ENCODE data around the gene GRHL1.

The GRHL1 gene

DNA sequence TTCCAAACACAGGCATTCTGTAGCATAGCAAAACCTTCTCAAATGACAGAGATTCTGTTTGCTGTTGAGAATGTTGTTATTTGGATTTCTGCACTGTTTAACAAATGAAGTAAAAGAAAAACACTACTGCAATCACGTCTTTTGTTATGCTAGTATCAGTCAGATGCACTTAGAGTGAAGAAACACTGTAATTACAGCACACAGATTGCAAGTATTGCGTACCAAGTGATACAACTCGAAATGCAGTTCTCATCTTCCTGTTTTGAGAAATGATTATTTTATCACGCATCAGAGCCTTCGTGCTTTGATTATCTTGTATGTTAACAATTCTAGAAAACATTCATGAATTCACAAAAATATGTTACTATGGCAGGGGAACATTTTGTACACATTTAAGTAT, 50.1 kb downstream of the GRHL1 start:
- H3K36me3 Mint-ChIP-seq (ENCODE audit: low read depth), result no peaks in the 10 kb centered on the region
- H3K4me1 Mint-ChIP-seq, result peaks cover 5% of the 10 kb centered on the region
- no peak overlapping the region for H3K4me3 Mint-ChIP-seq
- no peak overlapping the region for H3K27ac Mint-ChIP-seq
- peaks cover 20% of the 10 kb centered on the region for H3K27me3 Mint-ChIP-seq (ENCODE audit: low read depth)
- TF ChIP-seq, protein P1, sequence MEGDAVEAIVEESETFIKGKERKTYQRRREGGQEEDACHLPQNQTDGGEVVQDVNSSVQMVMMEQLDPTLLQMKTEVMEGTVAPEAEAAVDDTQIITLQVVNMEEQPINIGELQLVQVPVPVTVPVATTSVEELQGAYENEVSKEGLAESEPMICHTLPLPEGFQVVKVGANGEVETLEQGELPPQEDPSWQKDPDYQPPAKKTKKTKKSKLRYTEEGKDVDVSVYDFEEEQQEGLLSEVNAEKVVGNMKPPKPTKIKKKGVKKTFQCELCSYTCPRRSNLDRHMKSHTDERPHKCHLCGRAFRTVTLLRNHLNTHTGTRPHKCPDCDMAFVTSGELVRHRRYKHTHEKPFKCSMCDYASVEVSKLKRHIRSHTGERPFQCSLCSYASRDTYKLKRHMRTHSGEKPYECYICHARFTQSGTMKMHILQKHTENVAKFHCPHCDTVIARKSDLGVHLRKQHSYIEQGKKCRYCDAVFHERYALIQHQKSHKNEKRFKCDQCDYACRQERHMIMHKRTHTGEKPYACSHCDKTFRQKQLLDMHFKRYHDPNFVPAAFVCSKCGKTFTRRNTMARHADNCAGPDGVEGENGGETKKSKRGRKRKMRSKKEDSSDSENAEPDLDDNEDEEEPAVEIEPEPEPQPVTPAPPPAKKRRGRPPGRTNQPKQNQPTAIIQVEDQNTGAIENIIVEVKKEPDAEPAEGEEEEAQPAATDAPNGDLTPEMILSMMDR (IDR thresholded peaks at IDR 0.05; ENCODE audit: unreplicated experiment in 3 of 3), result no peak
- H3K9me3 Mint-ChIP-seq, result no peaks in the 10 kb centered on the region

- Mint-ChIP-seq H3K27ac (no peak overlapping the region), H3K4me3 (no peak overlapping the region), H3K36me3 (ENCODE audit: low read depth) (no peaks in the 10 kb centered on the region), H3K27me3 (ENCODE audit: low read depth) (peaks cover 20% of the 10 kb centered on the region), H3K9me3 (no peaks in the 10 kb centered on the region), H3K4me1 (no peaks in the 10 kb centered on the region)
- TF ChIP-seq, protein P1 (IDR thresholded peaks at IDR 0.05; ENCODE audit: unreplicated experiment in 3 of 3), result no peak
These were observed 50.6 kb downstream of the GRHL1 start for GRCh38 chr2:10002109-10002508.

DNA sequence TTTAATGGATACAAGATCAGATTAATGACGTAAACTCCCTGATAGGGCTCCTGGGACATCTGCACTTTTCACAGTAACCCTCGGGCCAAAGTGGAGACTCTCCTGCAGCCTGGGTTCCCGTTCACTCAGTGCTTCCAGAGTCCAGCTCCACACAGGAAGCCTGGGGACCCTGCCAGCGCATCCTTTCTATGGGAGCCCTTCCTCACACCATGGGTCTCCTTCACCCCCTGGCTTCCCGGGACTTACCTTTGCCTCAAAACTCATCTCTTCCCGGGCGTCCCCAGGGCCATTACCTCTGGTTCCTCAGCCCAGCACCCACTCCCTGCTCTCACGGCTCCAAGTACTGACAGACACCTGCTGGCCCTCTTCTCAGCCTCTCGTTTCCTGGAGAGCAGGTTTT, 51.2 kb downstream of the GRHL1 start:
- TF ChIP-seq, protein P1 (IDR thresholded peaks at IDR 0.05; ENCODE audit: unreplicated experiment in 3 of 3), result no peak
- Mint-ChIP-seq H3K9me3 (no peaks in the 10 kb centered on the region), H3K36me3 (ENCODE audit: low read depth) (no peaks in the 10 kb centered on the region), H3K27me3 (ENCODE audit: low read depth) (peaks cover 20% of the 10 kb centered on the region), H3K4me1 (peaks cover 4% of the 10 kb centered on the region), H3K4me3 (no peak overlapping the region), H3K27ac (no peak overlapping the region)

- no peaks in the 10 kb centered on the region for H3K9me3 Mint-ChIP-seq
- no peaks in the 10 kb centered on the region for H3K36me3 Mint-ChIP-seq (ENCODE audit: low read depth)
- no peak overlapping the region for H3K4me3 Mint-ChIP-seq
- H3K27ac Mint-ChIP-seq, result no peak overlapping the region
- H3K4me1 Mint-ChIP-seq, result peaks cover 9% of the 10 kb centered on the region
- H3K27me3 Mint-ChIP-seq (ENCODE audit: low read depth), result peaks cover 16% of the 10 kb centered on the region
- TF ChIP-seq, protein P1 (IDR thresholded peaks at IDR 0.05; ENCODE audit: unreplicated experiment in 3 of 3), result no peak
These were observed 52.0 kb downstream of the GRHL1 start for GRCh38 chr2:10003206-10004125.

- Mint-ChIP-seq H3K36me3 (ENCODE audit: low read depth) (no peaks in the 10 kb centered on the region), H3K27ac (no peak overlapping the region), H3K27me3 (ENCODE audit: low read depth) (peaks cover 16% of the 10 kb centered on the region), H3K4me1 (peaks cover 15% of the 10 kb centered on the region), H3K4me3 (no peak overlapping the region), H3K9me3 (no peaks in the 10 kb centered on the region)
- TF ChIP-seq, protein P1 (IDR thresholded peaks at IDR 0.05; ENCODE audit: unreplicated experiment in 3 of 3), result no peak
These were observed 52.9 kb downstream of the GRHL1 start for GRCh38 chr2:10004401-10004800.

DNA sequence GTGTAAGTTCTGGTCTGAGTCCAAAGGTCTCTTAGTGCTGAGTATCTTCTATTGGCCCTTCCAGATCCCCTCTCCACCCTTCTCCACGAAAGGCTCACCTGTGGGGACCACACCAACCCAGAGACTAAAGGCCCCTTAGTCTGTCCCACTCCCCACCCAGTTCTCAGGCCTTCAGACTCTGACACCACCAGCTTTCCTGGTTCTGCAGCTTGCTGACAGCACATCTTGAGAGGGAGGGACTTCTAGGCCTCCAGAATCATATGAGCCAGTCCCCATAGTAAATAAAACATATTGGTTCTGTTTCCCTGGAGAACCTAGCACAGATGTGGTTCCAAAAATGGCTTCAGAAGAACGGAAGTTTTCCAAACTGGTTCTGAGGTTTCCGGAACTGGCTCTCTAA, 53.3 kb downstream of the GRHL1 start:
- TF ChIP-seq, protein P1 (IDR thresholded peaks at IDR 0.05; ENCODE audit: unreplicated experiment in 3 of 3), result no peak
- peaks cover 15% of the 10 kb centered on the region for H3K4me1 Mint-ChIP-seq
- H3K4me3 Mint-ChIP-seq, result no peak overlapping the region
- peaks cover 16% of the 10 kb centered on the region for H3K27me3 Mint-ChIP-seq (ENCODE audit: low read depth)
- H3K36me3 Mint-ChIP-seq (ENCODE audit: low read depth), result no peaks in the 10 kb centered on the region
- no peaks in the 10 kb centered on the region for H3K9me3 Mint-ChIP-seq
- no peak overlapping the region for H3K27ac Mint-ChIP-seq
